ENCODE measurements around the gene ADAMTSL2. TPM values are rescaled to one million over a fixed set of nuclear protein-coding genes. Genes with fewer than 3 reads are reported as not detected.

The ADAMTSL2 gene
- total and polyA plus RNA-seq, 7 experiments from 2014 or later, result 0.16 to 2.7 (median 0.71) TPM; not detected in 1

- Histone ChIP-seq H3K27me3 (ENCODE audit: control insufficient read depth in 2 of 2, insufficient read depth in 2 of 2, low read length in 2 of 2) (peaks cover 0 to 12% of the 10 kb centered on the region in 2 donors), H3K36me3 (ENCODE audit: control insufficient read depth in 2 of 3, insufficient read depth in 3 of 3, low read length in 3 of 3) (no peaks in the 10 kb centered on the region), H3K27ac (ENCODE audit: low read depth, low read length) (no peak overlapping the region), H3K4me1 (ENCODE audit: control insufficient read depth in 2 of 2, insufficient read depth in 2 of 2, low read length in 2 of 2) (no peaks in the 10 kb centered on the region), H3K4me3 (ENCODE audit: low read length) (no peak overlapping the region), H3K9me3 (ENCODE audit: control insufficient read depth in 2 of 3, low read length in 3 of 3) (peaks cover 0 to 4% (median 0%) of the 10 kb centered on the region in 3 experiments)
- intact Hi-C loops (cut with micrococcal nuclease), result no loop called here
- DNase-seq (no peak), ATAC-seq (no peak)
- peaks cover 27 to 36% (median 34%) of the 10 kb centered on the region in 5 donors for H3K27me3 Mint-ChIP-seq
- POLR2A ChIA-PET, result no interaction called here
- CTCF ChIA-PET, result no interaction called here
- H3K36me3 Mint-ChIP-seq, result no peaks in the 10 kb centered on the region
- peaks cover 0 to 4% (median 0%) of the 10 kb centered on the region in 11 donors for H3K9me3 Mint-ChIP-seq
- H3K27ac Mint-ChIP-seq, result no peak overlapping the region
- H3K4me1 Mint-ChIP-seq, result peaks cover 0 to 5% (median 0%) of the 10 kb centered on the region in 7 donors
- H3K4me3 Mint-ChIP-seq, result no peak overlapping the region
Observed at GRCh38 chr9:133612051-133612450, 77.5 kb downstream of the ADAMTSL2 start.

DNA sequence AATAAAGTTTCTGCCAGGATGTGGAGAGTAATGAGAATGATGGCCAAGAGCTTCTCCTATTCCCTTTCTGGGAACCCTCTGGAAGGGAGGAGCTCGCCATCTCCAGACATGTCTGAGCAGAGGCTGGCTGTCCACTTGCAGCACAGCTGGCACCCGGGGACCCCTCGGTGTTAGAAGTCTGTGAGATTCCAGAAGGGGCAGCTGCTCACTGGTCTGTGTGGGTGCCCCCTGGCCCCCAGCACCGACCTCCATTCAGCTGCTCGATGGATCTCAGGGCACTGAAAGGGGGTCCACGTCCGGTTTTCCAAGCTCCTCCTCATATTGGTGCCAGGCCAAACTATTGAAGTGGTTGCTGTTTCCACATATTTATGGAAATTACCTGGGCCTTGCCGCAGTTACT, 78.3 kb downstream of the ADAMTSL2 start:
- ATAC-seq, result no peak
- no peaks in the 10 kb centered on the region for H3K36me3 Mint-ChIP-seq
- no peak overlapping the region for H3K4me3 ChIP-seq (ENCODE audit: low read length)
- no peaks in the 10 kb centered on the region for H3K36me3 ChIP-seq (ENCODE audit: control insufficient read depth in 2 of 3, insufficient read depth in 3 of 3, low read length in 3 of 3)
- H3K9me3 Mint-ChIP-seq, result peaks cover 0 to 4% (median 0%) of the 10 kb centered on the region in 11 donors
- H3K4me3 Mint-ChIP-seq, result no peak overlapping the region
- peaks cover 0 to 5% (median 0%) of the 10 kb centered on the region in 7 donors for H3K4me1 Mint-ChIP-seq
- H3K27me3 Mint-ChIP-seq, result peaks cover 24 to 35% (median 30%) of the 10 kb centered on the region in 5 donors
- H3K27me3 ChIP-seq (ENCODE audit: control insufficient read depth in 2 of 2, insufficient read depth in 2 of 2, low read length in 2 of 2), result peaks cover 0 to 12% of the 10 kb centered on the region in 2 donors
- no peak for DNase-seq
- intact Hi-C loops (cut with micrococcal nuclease), result no loop called here
- H3K27ac Mint-ChIP-seq, result no peak overlapping the region
- H3K27ac ChIP-seq (ENCODE audit: low read depth, low read length), result no peak overlapping the region
- no peaks in the 10 kb centered on the region for H3K4me1 ChIP-seq (ENCODE audit: control insufficient read depth in 2 of 2, insufficient read depth in 2 of 2, low read length in 2 of 2)
- peaks cover 0 to 4% (median 0%) of the 10 kb centered on the region in 3 experiments for H3K9me3 ChIP-seq (ENCODE audit: control insufficient read depth in 2 of 3, low read length in 3 of 3)
- ChIA-PET CTCF (no interaction called here), POLR2A (no interaction called here)

DNA sequence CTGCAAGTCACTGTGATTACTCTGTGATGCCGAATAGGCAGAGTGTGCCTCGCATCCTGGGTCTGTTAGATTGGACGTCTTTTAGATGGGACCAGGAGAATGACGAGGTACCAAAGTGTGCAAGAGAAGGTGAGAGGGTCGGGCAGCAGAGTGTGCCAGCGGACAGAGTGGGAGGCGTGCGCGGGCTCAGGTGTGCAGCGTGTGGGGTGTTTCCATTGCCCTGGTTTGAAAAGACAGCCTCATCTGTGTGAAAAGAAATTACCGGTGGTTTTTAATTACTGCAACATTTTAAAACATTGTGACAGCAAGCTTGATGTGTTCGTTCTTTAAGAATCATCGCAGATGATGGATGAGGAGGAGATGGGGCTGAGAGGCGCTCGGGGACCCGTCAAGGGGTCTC, 78.9 kb downstream of the ADAMTSL2 start:
- ChIA-PET POLR2A (no interaction called here), CTCF (no interaction called here)
- no peaks in the 10 kb centered on the region for H3K4me1 ChIP-seq (ENCODE audit: control insufficient read depth in 2 of 2, insufficient read depth in 2 of 2, low read length in 2 of 2)
- no peak overlapping the region for H3K27ac ChIP-seq (ENCODE audit: low read depth, low read length)
- no peaks in the 10 kb centered on the region for H3K36me3 Mint-ChIP-seq
- no peak overlapping the region for H3K4me3 Mint-ChIP-seq
- H3K27me3 ChIP-seq (ENCODE audit: control insufficient read depth in 2 of 2, insufficient read depth in 2 of 2, low read length in 2 of 2), result peaks cover 0 to 8% of the 10 kb centered on the region in 2 donors
- H3K4me1 Mint-ChIP-seq, result peaks cover 0 to 7% (median 4%) of the 10 kb centered on the region in 7 donors
- H3K9me3 Mint-ChIP-seq, result peaks cover 0 to 4% (median 0%) of the 10 kb centered on the region in 11 donors
- no peaks in the 10 kb centered on the region for H3K36me3 ChIP-seq (ENCODE audit: control insufficient read depth in 2 of 3, insufficient read depth in 3 of 3, low read length in 3 of 3)
- peaks cover 19 to 36% (median 25%) of the 10 kb centered on the region in 5 donors for H3K27me3 Mint-ChIP-seq
- peaks cover 0 to 4% (median 0%) of the 10 kb centered on the region in 3 experiments for H3K9me3 ChIP-seq (ENCODE audit: control insufficient read depth in 2 of 3, low read length in 3 of 3)
- intact Hi-C loops (cut with micrococcal nuclease), result no loop called here
- H3K4me3 ChIP-seq (ENCODE audit: low read length), result no peak overlapping the region
- no peak overlapping the region for H3K27ac Mint-ChIP-seq
- no peak for DNase-seq
- no peak for ATAC-seq

DNA sequence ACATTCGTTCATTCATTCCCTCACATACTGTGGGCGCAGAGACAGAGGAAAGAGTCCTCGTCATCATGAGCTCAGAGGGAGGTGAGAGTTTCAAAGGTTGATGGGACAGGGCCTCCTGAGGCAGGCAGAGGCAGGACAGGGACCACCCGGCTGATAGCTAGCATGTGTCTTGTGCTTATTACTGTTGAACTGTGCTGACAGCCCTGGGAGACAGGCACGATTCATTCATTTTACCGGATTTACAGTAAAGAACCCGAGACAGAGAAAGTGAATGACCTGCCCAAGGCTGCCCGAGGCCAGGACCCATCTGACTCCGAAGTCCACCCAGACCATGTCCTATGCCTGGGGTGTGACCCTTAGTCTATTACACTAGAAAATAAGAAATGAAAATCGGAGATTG, 79.6 kb downstream of the ADAMTSL2 start:
- Histone ChIP-seq H3K27me3 (ENCODE audit: control insufficient read depth in 2 of 2, insufficient read depth in 2 of 2, low read length in 2 of 2) (peaks cover 0 to 4% of the 10 kb centered on the region in 2 donors), H3K9me3 (ENCODE audit: control insufficient read depth in 2 of 3, low read length in 3 of 3) (peaks cover 0 to 4% (median 0%) of the 10 kb centered on the region in 3 experiments), H3K27ac (ENCODE audit: low read depth, low read length) (no peak overlapping the region), H3K4me3 (ENCODE audit: low read length) (no peak overlapping the region), H3K36me3 (ENCODE audit: control insufficient read depth in 2 of 3, insufficient read depth in 3 of 3, low read length in 3 of 3) (no peaks in the 10 kb centered on the region), H3K4me1 (ENCODE audit: control insufficient read depth in 2 of 2, insufficient read depth in 2 of 2, low read length in 2 of 2) (peaks cover 2 to 4% of the 10 kb centered on the region in 2 donors)
- no peak overlapping the region for H3K27ac Mint-ChIP-seq
- ATAC-seq (no peak), DNase-seq (no peak)
- ChIA-PET CTCF (no interaction called here), POLR2A (no interaction called here)
- peaks cover 18 to 40% (median 24%) of the 10 kb centered on the region in 5 donors for H3K27me3 Mint-ChIP-seq
- H3K4me3 Mint-ChIP-seq, result no peak overlapping the region
- no peaks in the 10 kb centered on the region for H3K36me3 Mint-ChIP-seq
- peaks cover 2 to 14% (median 10%) of the 10 kb centered on the region in 7 donors for H3K4me1 Mint-ChIP-seq
- intact Hi-C loops (cut with micrococcal nuclease), result no loop called here
- H3K9me3 Mint-ChIP-seq, result peaks cover 0 to 4% (median 0%) of the 10 kb centered on the region in 11 donors

- no peak overlapping the region for H3K4me3 Mint-ChIP-seq
- CTCF ChIA-PET, result no interaction called here
- Histone ChIP-seq H3K9me3 (ENCODE audit: control insufficient read depth in 2 of 3, low read length in 3 of 3) (peaks cover 0 to 3% (median 0%) of the 10 kb centered on the region in 3 experiments), H3K27ac (ENCODE audit: low read depth, low read length) (no peak overlapping the region), H3K36me3 (ENCODE audit: control insufficient read depth in 2 of 3, insufficient read depth in 3 of 3, low read length in 3 of 3) (no peaks in the 10 kb centered on the region), H3K27me3 (ENCODE audit: control insufficient read depth in 2 of 2, insufficient read depth in 2 of 2, low read length in 2 of 2) (peaks cover 0 to 3% of the 10 kb centered on the region in 2 donors), H3K4me1 (ENCODE audit: control insufficient read depth in 2 of 2, insufficient read depth in 2 of 2, low read length in 2 of 2) (peaks cover 9 to 10% of the 10 kb centered on the region in 2 donors), H3K4me3 (ENCODE audit: low read length) (no peak overlapping the region)
- ATAC-seq (no peak), DNase-seq (no peak)
- H3K9me3 Mint-ChIP-seq, result peaks cover 0 to 4% (median 0%) of the 10 kb centered on the region in 11 donors
- H3K27me3 Mint-ChIP-seq, result peaks cover 16 to 36% (median 20%) of the 10 kb centered on the region in 5 donors
- peaks cover 4 to 18% (median 13%) of the 10 kb centered on the region in 7 donors for H3K4me1 Mint-ChIP-seq
- POLR2A ChIA-PET, result no interaction called here
- H3K27ac Mint-ChIP-seq, result no peak overlapping the region
- no peaks in the 10 kb centered on the region for H3K36me3 Mint-ChIP-seq
- intact Hi-C loops (cut with micrococcal nuclease), result no loop called here
Observed at GRCh38 chr9:133614678-133615077, 80.2 kb downstream of the ADAMTSL2 start.

- CTCF ChIA-PET, result no interaction called here
- Mint-ChIP-seq H3K9me3 (peaks cover 0 to 2% (median 0%) of the 10 kb centered on the region in 11 donors), H3K36me3 (no peaks in the 10 kb centered on the region), H3K27ac (no peak overlapping the region), H3K4me1 (peaks cover 9 to 23% (median 17%) of the 10 kb centered on the region in 7 donors), H3K27me3 (peaks cover 11 to 32% (median 15%) of the 10 kb centered on the region in 5 donors), H3K4me3 (no peak overlapping the region)
- Histone ChIP-seq H3K4me1 (ENCODE audit: control insufficient read depth in 2 of 2, insufficient read depth in 2 of 2, low read length in 2 of 2) (peaks cover 14 to 15% of the 10 kb centered on the region in 2 donors), H3K27ac (ENCODE audit: low read depth, low read length) (no peak overlapping the region), H3K27me3 (ENCODE audit: control insufficient read depth in 2 of 2, insufficient read depth in 2 of 2, low read length in 2 of 2) (no peaks in the 10 kb centered on the region), H3K9me3 (ENCODE audit: control insufficient read depth in 2 of 3, low read length in 3 of 3) (no peaks in the 10 kb centered on the region), H3K4me3 (ENCODE audit: low read length) (no peak overlapping the region), H3K36me3 (ENCODE audit: control insufficient read depth in 2 of 3, insufficient read depth in 3 of 3, low read length in 3 of 3) (no peaks in the 10 kb centered on the region)
- intact Hi-C loops (cut with micrococcal nuclease), result no loop called here
- no peak for DNase-seq
- POLR2A ChIA-PET, result no interaction called here
- no peak for ATAC-seq
Observed at GRCh38 chr9:133615186-133615585, 80.7 kb downstream of the ADAMTSL2 start.

- intact Hi-C loops (cut with micrococcal nuclease), result no loop called here
- no peaks in the 10 kb centered on the region for H3K27me3 ChIP-seq (ENCODE audit: control insufficient read depth in 2 of 2, insufficient read depth in 2 of 2, low read length in 2 of 2)
- Mint-ChIP-seq H3K4me3 (no peak overlapping the region), H3K36me3 (no peaks in the 10 kb centered on the region), H3K27ac (peak overlapping the region in 1 of 9 donors; percentile 83), H3K27me3 (peaks cover 6 to 27% (median 10%) of the 10 kb centered on the region in 5 donors), H3K9me3 (peaks cover 0 to 2% (median 0%) of the 10 kb centered on the region in 11 donors), H3K4me1 (peaks cover 11 to 26% (median 22%) of the 10 kb centered on the region in 7 donors)
- H3K9me3 ChIP-seq (ENCODE audit: control insufficient read depth in 2 of 3, low read length in 3 of 3), result no peaks in the 10 kb centered on the region
- ATAC-seq (no peak), DNase-seq (no peak)
- H3K27ac ChIP-seq (ENCODE audit: low read depth, low read length), result no peak overlapping the region
- H3K4me1 ChIP-seq (ENCODE audit: control insufficient read depth in 2 of 2, insufficient read depth in 2 of 2, low read length in 2 of 2), result peaks cover 17% of the 10 kb centered on the region in 2 donors
- CTCF ChIA-PET, result no interaction called here
- POLR2A ChIA-PET, result no interaction called here
- no peak overlapping the region for H3K4me3 ChIP-seq (ENCODE audit: low read length)
- H3K36me3 ChIP-seq (ENCODE audit: control insufficient read depth in 2 of 3, insufficient read depth in 3 of 3, low read length in 3 of 3), result no peaks in the 10 kb centered on the region
Observed at GRCh38 chr9:133615606-133616188, 81.2 kb downstream of the ADAMTSL2 start.

All from naive thymus-derived CD4-positive, alpha-beta T cell (primary cell).